Naive thymus-derived CD4-positive, alpha-beta T cell (primary cell): ENCODE data around the gene PLA2G10. TPM values are rescaled to one million over a fixed set of nuclear protein-coding genes. Genes with fewer than 3 reads are reported as not detected.
A peak's percentile ranks its signal among the peaks of the same experiment; 100 is the strongest.
"Not testable (repeated sequence)": the region's sequence is repeated elsewhere in the genome, so short reads cannot be mapped to it uniquely, and the experiment has no call there.

ENCODE experiments used
- ATAC-seq: fragments of 150-1000 bp; cut with Tn5 transposase; 2 replicates; pipeline ENCODE4 v1.10.0; 2021; ENCODE audit warnings: mild to moderate bottlenecking, moderate library complexity
- CTCF ChIA-PET: fragments of 350-600 bp; sonication (Branson Sonifier 250); formaldehyde crosslinking; loops from one replicate; lab custom pipeline; 2021; ENCODE audit warnings: antibody characterized with exemption; lab: Charles Lee
- POLR2A ChIA-PET: fragments of 350-600 bp; sonication (Branson Sonifier 250); formaldehyde crosslinking; loops from one replicate; lab custom pipeline; 2021; ENCODE audit warnings: antibody characterized with exemption, inconsistent platforms; lab: Charles Lee
- DNase-seq, 9 donors: peaks; one replicate each; pipeline versions ENCODE4 v3.0.0 to v3.0.0-alpha.2; 2020 to 2022; ENCODE audit warnings: mixed read lengths in 1 of 9
- H3K27ac ChIP-seq: one replicate; pipeline ENCODE4 v1.7.0; 2013; ENCODE audit warnings: mild to moderate bottlenecking, low read depth, low read length, moderate library complexity
- H3K27me3 ChIP-seq, 2 donors: one replicate each; pipeline ENCODE4 v1.7.0; 2013; ENCODE audit warnings: low read length in 2 of 2, mild to moderate bottlenecking in 2 of 2, moderate library complexity in 2 of 2; ENCODE audit not compliant: control insufficient read depth in 2 of 2, insufficient read depth in 2 of 2
- H3K36me3 ChIP-seq, 3 experiments: 1 replicate in 2 of 3; 2 replicates in 1 of 3; pipeline ENCODE4 v1.7.0; 2013; ENCODE audit warnings: low read length in 3 of 3, mild to moderate bottlenecking in 3 of 3, moderate library complexity in 1 of 3; ENCODE audit not compliant: insufficient read depth in 3 of 3, control insufficient read depth in 2 of 3
- H3K4me1 ChIP-seq, 2 donors: one replicate each; pipeline ENCODE4 v1.7.0; 2013; ENCODE audit warnings: low read length in 2 of 2, mild to moderate bottlenecking in 2 of 2, moderate library complexity in 1 of 2; ENCODE audit not compliant: control insufficient read depth in 2 of 2, insufficient read depth in 2 of 2
- H3K4me3 ChIP-seq: 2 replicates; pipeline ENCODE4 v1.7.0; 2013; ENCODE audit warnings: mild to moderate bottlenecking, low read length
- H3K9me3 ChIP-seq, 3 experiments: 1 replicate in 2 of 3; 2 replicates in 1 of 3; pipeline ENCODE4 v1.7.0; 2013; ENCODE audit warnings: low read length in 3 of 3; ENCODE audit not compliant: control insufficient read depth in 2 of 3
- H3K27ac Mint-ChIP-seq, 9 donors: one replicate each; pipeline ENCODE4 v1.8.0; 2020 to 2022; ENCODE audit warnings: mixed read lengths in 9 of 9, mild to moderate bottlenecking in 8 of 9, moderate library complexity in 5 of 9, inconsistent platforms in 2 of 9
- H3K27me3 Mint-ChIP-seq, 5 donors: one replicate each; pipeline ENCODE4 v1.8.0; 2021 to 2022; ENCODE audit warnings: mixed read lengths in 5 of 5, mild to moderate bottlenecking in 1 of 5
- H3K36me3 Mint-ChIP-seq, 5 donors: one replicate each; pipeline ENCODE4 v1.8.0; 2020 to 2022; ENCODE audit warnings: mixed read lengths in 5 of 5, mild to moderate bottlenecking in 3 of 5, inconsistent platforms in 1 of 5
- H3K4me1 Mint-ChIP-seq, 7 donors: one replicate each; pipeline ENCODE4 v1.8.0; 2020 to 2022; ENCODE audit warnings: mixed read lengths in 7 of 7, mild to moderate bottlenecking in 3 of 7, inconsistent platforms in 1 of 7
- H3K4me3 Mint-ChIP-seq, 10 donors: one replicate each; pipeline ENCODE4 v1.8.0; 2020 to 2022; ENCODE audit warnings: mild to moderate bottlenecking in 10 of 10, mixed read lengths in 10 of 10, moderate library complexity in 6 of 10, inconsistent platforms in 2 of 10
- H3K9me3 Mint-ChIP-seq, 11 donors: one replicate each; pipeline ENCODE4 v1.8.0; 2020 to 2022; ENCODE audit warnings: mixed read lengths in 11 of 11, mild to moderate bottlenecking in 4 of 11, inconsistent platforms in 1 of 11, moderate library complexity in 1 of 11
- intact Hi-C, 2 donors: fragments of 100-400 bp; cut with micrococcal nuclease; formaldehyde crosslinking; loops; one replicate each; pipeline ENCODE4 v1.15.1; 2023
- polyA plus RNA-seq, 2 donors: library from polyadenylated mRNA; unstranded; fragments of 300-500 nt; fragmentation: Illumina TruSeq; gene quantifications; one replicate each; pipeline ENCODE4 v1.2.3, GENCODE V29; 2021
- total RNA-seq, 6 experiments: library from RNA in 5 of 6; stranded (reverse) in 5 of 6; gene quantifications; 1 replicate in 5 of 6; 2 replicates in 1 of 6; pipeline ENCODE4 v1.2.3 and lab custom pipeline; 2021 to 2026

Gene PLA2G10
- total and polyA plus RNA-seq, 7 experiments from 2014 or later: not detected

DNA sequence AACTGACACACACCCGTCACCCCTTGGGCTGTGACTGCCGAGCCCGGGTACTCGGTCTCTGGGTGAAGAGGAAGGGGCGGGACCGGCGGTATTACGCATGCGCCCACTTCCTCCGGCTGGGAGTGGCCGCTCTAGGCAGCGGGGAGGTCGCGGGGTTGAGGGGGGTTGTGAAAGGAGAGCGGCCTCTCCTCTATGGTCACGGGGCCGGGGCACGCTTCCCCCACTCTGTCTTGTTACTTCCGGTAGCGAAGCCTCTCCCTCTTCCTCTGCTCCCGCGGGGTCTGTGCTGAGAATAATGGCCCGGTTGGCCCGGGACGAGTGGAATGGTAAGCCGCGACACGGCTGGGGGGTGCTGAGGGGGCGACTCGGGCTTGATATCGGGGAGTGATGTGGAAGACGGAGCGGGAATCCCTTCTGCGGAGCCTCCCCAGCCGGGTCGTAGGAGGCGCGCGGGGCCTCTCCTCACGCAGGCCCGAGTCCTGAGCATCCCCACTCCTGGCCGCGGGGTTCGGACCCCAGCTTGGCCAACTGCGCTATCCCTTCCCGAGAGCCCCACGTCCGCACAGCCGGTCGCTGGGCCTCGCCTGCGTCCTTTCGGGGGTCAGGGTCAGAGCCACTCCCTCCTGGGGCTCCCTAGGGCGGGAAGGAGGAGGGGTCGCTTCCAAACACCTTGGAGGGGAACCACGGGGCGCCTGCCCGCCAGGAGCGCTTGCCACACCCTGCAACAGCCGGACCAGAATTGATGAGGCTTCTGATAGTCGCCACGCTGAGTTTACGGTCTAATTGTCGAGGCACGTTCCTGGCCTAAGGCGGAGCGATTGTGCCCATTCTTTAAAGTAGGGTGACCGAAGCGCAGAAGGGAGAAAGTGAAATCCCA, 61.2 kb downstream of the PLA2G10 start, which contains the start of gene BFAR:
TSS of gene BFAR (plus strand) at position 259 of the 877 bp plus-strand sequence. CDS start 11,396 bp downstream, outside the sequence.
- POLR2A ChIA-PET: interaction anchor here (0.6 to 1.0 kb wide), 3 partner anchors 119 to 347 kb away, joined by 3 to 4 read pairs (median 3); no protein-coding TSS in a partner anchor
- CTCF ChIA-PET: interaction anchor here (0.5 kb wide), 1 partner anchor 13 kb away, joined by 3 read pairs; no protein-coding TSS in a partner anchor
- DNase-seq: peak; percentile 95 to 99 (median 99)

DNA sequence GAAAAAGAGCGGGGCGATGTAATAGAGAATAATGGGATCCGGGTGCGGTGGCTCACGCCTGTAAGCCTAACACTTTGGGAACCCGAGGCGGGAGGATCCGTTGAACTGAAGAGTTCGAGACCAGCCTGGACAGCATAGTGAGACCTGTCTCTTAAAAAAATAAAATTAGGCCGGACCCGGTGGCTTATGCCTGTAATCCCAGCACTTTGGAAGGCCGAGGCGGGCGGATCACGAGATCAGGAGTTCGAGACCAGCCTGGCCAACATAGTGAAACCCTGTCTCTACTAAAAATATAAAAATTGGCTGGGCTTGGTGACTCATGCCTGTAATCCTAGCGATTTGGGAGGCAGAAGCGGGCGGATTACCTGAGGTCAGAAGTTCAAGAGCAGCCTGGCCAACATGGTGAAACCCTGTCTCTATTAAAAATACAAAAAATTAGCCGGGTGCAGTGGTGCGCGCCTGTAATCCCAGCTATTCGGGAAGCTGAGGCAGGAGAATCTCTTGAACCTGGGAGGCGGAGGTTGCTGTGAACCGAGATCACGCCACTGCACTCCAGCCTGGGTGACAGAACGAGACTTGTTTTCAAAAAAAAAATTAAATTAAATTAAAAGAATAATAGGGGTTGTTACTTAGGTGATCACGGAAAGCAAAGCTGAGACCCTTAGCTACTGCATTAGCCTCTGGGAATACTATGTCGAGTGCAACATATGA, 63.3 kb downstream of the PLA2G10 start:
- POLR2A ChIA-PET: interaction anchor here (0.6 to 1.6 kb wide), 7 partner anchors 10 to 711 kb away, joined by 3 to 8 read pairs (median 4); partner anchors contain the start of gene ERCC4
- CTCF ChIA-PET: not testable (repeated sequence)

More for the DNA sequence above, 61.2 kb downstream of the PLA2G10 start, which contains the start of gene BFAR:
- Histone ChIP-seq H3K9me3 (no peaks in the 10 kb centered on the region), H3K27me3 (no peaks in the 10 kb centered on the region), H3K4me1 (peaks cover 38 to 45% of the 10 kb centered on the region in 2 donors), H3K27ac (peak within 1 kb of the TSS; percentile 93), H3K36me3 (peaks cover 0 to 6% (median 0%) of the 10 kb centered on the region in 3 experiments), H3K4me3 (peak within 1 kb of the TSS; percentile 89)
- Mint-ChIP-seq H3K4me1 (peaks cover 32 to 76% (median 68%) of the 10 kb centered on the region in 7 donors), H3K4me3 (peak within 1 kb of the TSS; percentile 92 to 100 (median 100)), H3K27me3 (no peaks in the 10 kb centered on the region), H3K27ac (peak within 1 kb of the TSS; percentile 94 to 100 (median 99)), H3K9me3 (peaks cover 0 to 6% (median 0%) of the 10 kb centered on the region in 11 donors), H3K36me3 (peaks cover 0 to 8% (median 0%) of the 10 kb centered on the region in 5 donors)
- peak; percentile 85 for ATAC-seq
- intact Hi-C loops: loop anchor here (1.0 to 10.0 kb wide), 8 partner anchors 324 to 1332 kb away; partner anchors contain the start of genes MRTFB (in 2 of the 2), MARF1 (in 1 of the 2) and NTAN1 (in 1 of the 2)

DNA sequence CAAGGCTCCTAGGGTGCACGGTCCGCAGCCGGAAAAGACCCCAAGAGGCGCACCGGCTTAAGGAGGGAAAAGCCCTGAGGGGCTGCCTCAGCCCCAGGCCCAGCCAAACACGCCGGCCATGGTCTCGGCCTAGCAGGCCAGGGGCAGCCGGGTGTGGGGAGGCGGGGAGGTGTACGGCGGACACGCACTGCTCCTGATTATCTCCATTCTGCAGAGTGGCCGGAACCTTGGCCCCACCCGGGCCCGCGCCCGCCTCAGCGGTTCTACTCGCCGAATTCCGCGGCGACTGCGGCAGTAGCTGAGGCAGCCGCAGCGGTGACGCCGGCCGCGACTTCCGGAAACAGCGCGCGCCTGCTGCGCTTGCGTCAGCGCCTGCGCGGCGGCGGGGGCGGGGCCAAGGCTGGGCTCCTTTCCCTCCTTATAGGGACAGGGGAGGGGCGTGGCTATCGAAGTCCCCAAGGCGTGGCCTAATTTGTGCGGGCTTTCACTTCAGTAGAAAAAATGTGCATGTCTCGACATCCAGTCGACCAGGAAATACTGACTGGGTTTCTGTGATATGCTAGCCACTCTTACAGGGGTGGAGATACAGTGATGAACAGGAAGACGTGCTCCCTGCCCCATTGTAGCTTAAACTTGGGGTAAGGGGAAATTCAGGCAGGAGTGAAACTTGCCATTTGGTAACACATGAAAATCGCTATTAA, 64.0 kb downstream of the PLA2G10 start, which contains the start of gene PARN:
TSS of gene PARN (minus strand) at position 342 of the 701 bp plus-strand sequence. CDS start at position 207, 135 bp downstream.
- Histone ChIP-seq H3K9me3 (no peaks in the 10 kb centered on the region), H3K4me1 (peaks cover 38 to 41% of the 10 kb centered on the region in 2 donors), H3K36me3 (peaks cover 4 to 29% (median 4%) of the 10 kb centered on the region in 3 experiments), H3K4me3 (peak within 1 kb of the TSS; percentile 84), H3K27ac (peak within 1 kb of the TSS; percentile 93), H3K27me3 (no peaks in the 10 kb centered on the region)
- POLR2A ChIA-PET: interaction anchor here (0.6 to 1.6 kb wide), 8 partner anchors 9 to 710 kb away, joined by 3 to 8 read pairs (median 4); partner anchors contain the start of genes ERCC4 and RRN3
- Mint-ChIP-seq H3K27me3 (no peaks in the 10 kb centered on the region), H3K36me3 (peaks cover 0 to 21% (median 8%) of the 10 kb centered on the region in 5 donors), H3K27ac (peak within 1 kb of the TSS; percentile 94 to 99 (median 96)), H3K4me1 (peaks cover 26 to 68% (median 59%) of the 10 kb centered on the region in 7 donors), H3K4me3 (peak within 1 kb of the TSS; percentile 82 to 98 (median 92)), H3K9me3 (peaks cover 0 to 6% (median 0%) of the 10 kb centered on the region in 11 donors)
- CTCF ChIA-PET: no interaction called here
- intact Hi-C loops: loop anchor here (1.0 to 10.0 kb wide), 8 partner anchors 328 to 1335 kb away; partner anchors contain the start of genes ERCC4 (in 2 of the 2), MARF1 (in 2 of the 2), MRTFB (in 1 of the 2) and NTAN1 (in 1 of the 2)
- peak; percentile 84 for ATAC-seq
- peak; percentile 97 to 99 (median 99) for DNase-seq

More for the DNA sequence above, 63.3 kb downstream of the PLA2G10 start:
- H3K9me3 Mint-ChIP-seq, H3K27me3 ChIP-seq, DNase-seq, H3K27me3 Mint-ChIP-seq, H3K9me3 ChIP-seq, ATAC-seq: not testable (repeated sequence)
- Histone ChIP-seq H3K36me3 (peaks cover 4 to 22% (median 4%) of the 10 kb centered on the region in 3 experiments), H3K4me3 (peak overlapping the region; percentile 49), H3K27ac (peak overlapping the region; percentile 93), H3K4me1 (peaks cover 38 to 45% of the 10 kb centered on the region in 2 donors)
- intact Hi-C loops: loop anchor here (1.0 to 10.0 kb wide), 8 partner anchors 328 to 1334 kb away; partner anchors contain the start of genes ERCC4 (in 2 of the 2), MARF1 (in 2 of the 2), MRTFB (in 1 of the 2) and NTAN1 (in 1 of the 2)
- Mint-ChIP-seq H3K36me3 (peaks cover 0 to 18% (median 4%) of the 10 kb centered on the region in 5 donors), H3K27ac (peak overlapping the region; percentile 94 to 100 (median 98)), H3K4me1 (peaks cover 29 to 71% (median 61%) of the 10 kb centered on the region in 7 donors), H3K4me3 (peak overlapping the region; percentile 82 to 98 (median 92))

DNA sequence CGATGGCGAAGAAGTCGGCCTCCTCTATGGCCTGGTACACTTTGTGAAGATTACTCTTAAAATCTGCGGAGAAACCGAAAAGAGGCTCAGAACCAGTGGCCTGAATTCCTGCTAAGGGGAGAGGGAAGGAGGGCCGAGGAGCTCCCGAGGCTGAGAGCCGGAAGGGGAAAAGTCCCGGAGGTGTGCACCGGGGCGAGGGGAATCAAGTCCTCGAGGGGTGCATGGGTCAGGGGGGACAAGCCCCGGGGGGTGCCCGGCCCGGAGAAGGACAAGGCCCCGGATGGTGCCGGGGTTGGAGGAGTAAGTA, 64.5 kb downstream of the PLA2G10 start:
- Histone ChIP-seq H3K9me3 (no peaks in the 10 kb centered on the region), H3K27me3 (no peaks in the 10 kb centered on the region), H3K27ac (peak overlapping the region; percentile 93), H3K36me3 (peaks cover 4 to 34% (median 5%) of the 10 kb centered on the region in 3 experiments), H3K4me1 (peaks cover 33 to 37% of the 10 kb centered on the region in 2 donors), H3K4me3 (peak overlapping the region; percentile 84)
- intact Hi-C loops: no loop called here
- Mint-ChIP-seq H3K4me1 (peaks cover 21 to 63% (median 54%) of the 10 kb centered on the region in 7 donors), H3K27me3 (no peaks in the 10 kb centered on the region), H3K36me3 (peaks cover 0 to 21% (median 8%) of the 10 kb centered on the region in 5 donors), H3K27ac (peak overlapping the region; percentile 94 to 99 (median 96)), H3K9me3 (peaks cover 0 to 6% (median 0%) of the 10 kb centered on the region in 11 donors), H3K4me3 (peak overlapping the region; percentile 74 to 98 (median 88))
- DNase-seq: peak in 1 of 9 donors; percentile 3
- ChIA-PET POLR2A (interaction anchor here (0.7 to 1.6 kb wide), 4 partner anchors 12 to 465 kb away, joined by 3 to 8 read pairs (median 3); partner anchors contain the start of gene RRN3), CTCF (no interaction called here)
- ATAC-seq: no peak

DNA sequence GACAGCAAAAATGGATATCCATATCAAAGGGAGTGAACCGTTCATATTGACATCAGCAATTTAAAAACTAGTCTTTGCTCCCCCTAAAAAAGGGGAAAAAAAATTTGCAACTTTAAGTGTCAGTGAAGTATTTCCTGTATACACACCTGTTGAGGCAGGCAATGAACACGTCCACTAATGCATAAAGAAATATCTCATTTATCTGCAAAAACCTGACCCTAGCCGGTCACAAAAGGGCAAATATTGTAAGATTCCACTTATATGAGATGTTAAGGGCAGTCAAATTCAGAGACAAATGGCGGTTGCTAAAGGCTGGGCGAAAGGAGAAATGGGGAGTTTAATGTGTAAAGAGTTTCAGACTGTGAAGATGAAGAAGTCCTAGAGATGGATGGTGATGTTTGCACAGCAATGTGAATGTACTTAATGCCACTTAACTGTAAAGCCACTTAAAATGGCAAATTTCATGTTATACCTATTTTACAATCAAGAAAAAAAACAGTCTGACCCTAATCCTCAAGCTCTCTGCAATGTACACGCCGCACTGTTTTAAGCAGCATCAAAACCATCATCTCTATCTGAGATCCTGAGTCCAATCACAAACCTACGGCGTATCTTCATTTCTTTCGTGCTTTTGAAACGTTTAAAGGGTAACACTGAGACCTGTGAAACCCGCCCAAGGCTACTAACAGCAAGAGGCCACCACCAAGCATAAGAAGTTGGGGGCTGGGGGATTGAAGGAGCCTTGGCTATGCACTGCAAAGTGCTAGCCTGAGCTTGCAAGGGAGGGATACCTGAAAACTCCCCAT, 65.1 kb downstream of the PLA2G10 start:
- peaks cover 17 to 58% (median 53%) of the 10 kb centered on the region in 7 donors for H3K4me1 Mint-ChIP-seq

More for the DNA sequence above, 65.1 kb downstream of the PLA2G10 start:
- H3K9me3 ChIP-seq: no peaks in the 10 kb centered on the region
- H3K4me3 ChIP-seq: peak overlapping the region; percentile 84
- H3K27ac ChIP-seq: peak overlapping the region; percentile 93
- Mint-ChIP-seq H3K27ac (peak overlapping the region; percentile 94 to 99 (median 96)), H3K36me3 (peaks cover 0 to 23% (median 11%) of the 10 kb centered on the region in 5 donors), H3K4me3 (peak overlapping the region; percentile 74 to 98 (median 88)), H3K9me3 (peaks cover 0 to 6% (median 0%) of the 10 kb centered on the region in 11 donors), H3K27me3 (no peaks in the 10 kb centered on the region)
- H3K36me3 ChIP-seq: peaks cover 9 to 37% (median 10%) of the 10 kb centered on the region in 3 experiments
- DNase-seq: peak in 2 of 9 donors; percentile 5 to 14
- peaks cover 28 to 31% of the 10 kb centered on the region in 2 donors for H3K4me1 ChIP-seq
- intact Hi-C loops: no loop called here
- H3K27me3 ChIP-seq: no peaks in the 10 kb centered on the region
- ATAC-seq: no peak
- POLR2A ChIA-PET: interaction anchor here (0.7 to 1.6 kb wide), 3 partner anchors 12 to 465 kb away, joined by 3 to 8 read pairs (median 3); partner anchors contain the start of gene RRN3
- CTCF ChIA-PET: no interaction called here
